D721Med (cell line): ENCODE data around the gene PPP1R1C.
"Not testable (repeated sequence)": the region's sequence is repeated elsewhere in the genome, so short reads cannot be mapped to it uniquely, and the experiment has no call there.

Source experiments
- DNase-seq: peaks from one replicate; pipeline ENCODE4 v3.0.0; 2011; ENCODE audit warnings: low spot score; ENCODE audit not compliant: insufficient read length
- FAIRE-seq: peaks from 2 replicates; lab custom pipeline; 2011; peaks lifted over from hg19 to GRCh38; lab: Jason Lieb, UNC
- TF ChIP-seq, protein P1 (sequence below): IDR thresholded peaks from 2 replicates; pipeline ENCODE4 v1.5.1; 2012; ENCODE audit warnings: mild to moderate bottlenecking, control low read depth; ENCODE audit not compliant: insufficient read depth; ENCODE audit errors: missing control alignments

PPP1R1C gene

DNA sequence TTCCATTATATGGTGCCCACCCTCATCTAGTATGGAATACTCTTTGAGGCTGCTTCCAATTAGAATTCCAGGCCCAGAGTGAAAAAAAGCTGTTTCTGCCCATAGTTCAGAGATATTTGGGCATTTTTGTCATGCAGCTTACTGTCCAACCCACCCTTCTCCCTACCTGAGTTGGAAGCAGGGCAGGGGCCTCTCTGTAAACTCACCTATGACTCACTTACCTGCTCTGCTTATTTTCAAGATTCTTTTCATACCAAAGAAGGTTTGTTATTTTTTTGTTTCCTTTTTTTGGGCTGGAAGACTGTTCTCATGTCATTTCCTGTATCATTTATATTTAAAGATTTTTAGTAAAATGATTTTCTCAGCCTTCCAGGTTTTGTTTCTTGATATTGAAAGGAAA lies 38.4 kb upstream of the PPP1R1C start:
- TF ChIP-seq, protein P1, sequence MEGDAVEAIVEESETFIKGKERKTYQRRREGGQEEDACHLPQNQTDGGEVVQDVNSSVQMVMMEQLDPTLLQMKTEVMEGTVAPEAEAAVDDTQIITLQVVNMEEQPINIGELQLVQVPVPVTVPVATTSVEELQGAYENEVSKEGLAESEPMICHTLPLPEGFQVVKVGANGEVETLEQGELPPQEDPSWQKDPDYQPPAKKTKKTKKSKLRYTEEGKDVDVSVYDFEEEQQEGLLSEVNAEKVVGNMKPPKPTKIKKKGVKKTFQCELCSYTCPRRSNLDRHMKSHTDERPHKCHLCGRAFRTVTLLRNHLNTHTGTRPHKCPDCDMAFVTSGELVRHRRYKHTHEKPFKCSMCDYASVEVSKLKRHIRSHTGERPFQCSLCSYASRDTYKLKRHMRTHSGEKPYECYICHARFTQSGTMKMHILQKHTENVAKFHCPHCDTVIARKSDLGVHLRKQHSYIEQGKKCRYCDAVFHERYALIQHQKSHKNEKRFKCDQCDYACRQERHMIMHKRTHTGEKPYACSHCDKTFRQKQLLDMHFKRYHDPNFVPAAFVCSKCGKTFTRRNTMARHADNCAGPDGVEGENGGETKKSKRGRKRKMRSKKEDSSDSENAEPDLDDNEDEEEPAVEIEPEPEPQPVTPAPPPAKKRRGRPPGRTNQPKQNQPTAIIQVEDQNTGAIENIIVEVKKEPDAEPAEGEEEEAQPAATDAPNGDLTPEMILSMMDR = no peak
- FAIRE-seq (no peak), DNase-seq (no peak)

DNA sequence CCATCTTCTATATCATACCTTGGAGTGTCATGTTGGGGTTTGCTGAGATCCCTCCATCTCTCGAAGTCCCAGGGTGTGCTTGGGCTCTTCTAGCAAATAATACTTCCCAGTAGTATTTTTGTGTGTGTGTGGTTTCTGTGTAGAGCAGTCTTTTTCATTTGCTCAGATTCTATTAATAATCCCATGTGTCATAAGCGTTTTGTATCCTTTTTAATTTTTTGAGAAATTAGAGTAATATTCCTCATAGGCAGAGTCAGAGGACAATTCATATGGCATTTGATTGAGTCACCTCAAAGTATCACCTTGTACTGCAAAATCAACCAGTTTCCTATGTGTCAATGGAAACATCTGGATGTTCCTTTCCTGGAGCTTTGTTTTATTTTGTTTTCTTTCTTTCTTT lies 37.4 kb upstream of the PPP1R1C start:
- no peak for DNase-seq

DNA sequence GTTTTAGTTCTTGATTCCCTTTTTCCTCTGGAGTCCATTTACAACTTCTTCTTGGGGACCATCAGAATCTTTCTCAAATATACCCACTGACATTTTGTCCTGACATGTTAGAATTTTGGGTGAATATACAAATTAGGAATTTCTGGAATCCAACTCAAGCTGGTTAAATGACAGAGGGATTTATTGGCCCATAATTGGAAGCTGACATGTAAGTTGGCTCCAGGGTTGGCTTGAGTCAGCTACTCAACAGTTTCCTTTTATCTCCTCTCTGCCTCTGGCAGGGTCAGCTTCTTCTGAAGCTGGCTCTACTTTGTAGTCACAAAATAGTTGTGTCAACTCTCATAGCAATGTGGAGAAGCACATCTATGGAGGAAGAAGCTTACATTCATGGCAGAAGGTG lies 36.6 kb upstream of the PPP1R1C start:
- TF ChIP-seq, protein P1 = no peak
- DNase-seq (no peak), FAIRE-seq (no peak)

More for the DNA sequence above, 37.4 kb upstream of the PPP1R1C start:
- FAIRE-seq = no peak
- TF ChIP-seq, protein P1 = no peak

DNA sequence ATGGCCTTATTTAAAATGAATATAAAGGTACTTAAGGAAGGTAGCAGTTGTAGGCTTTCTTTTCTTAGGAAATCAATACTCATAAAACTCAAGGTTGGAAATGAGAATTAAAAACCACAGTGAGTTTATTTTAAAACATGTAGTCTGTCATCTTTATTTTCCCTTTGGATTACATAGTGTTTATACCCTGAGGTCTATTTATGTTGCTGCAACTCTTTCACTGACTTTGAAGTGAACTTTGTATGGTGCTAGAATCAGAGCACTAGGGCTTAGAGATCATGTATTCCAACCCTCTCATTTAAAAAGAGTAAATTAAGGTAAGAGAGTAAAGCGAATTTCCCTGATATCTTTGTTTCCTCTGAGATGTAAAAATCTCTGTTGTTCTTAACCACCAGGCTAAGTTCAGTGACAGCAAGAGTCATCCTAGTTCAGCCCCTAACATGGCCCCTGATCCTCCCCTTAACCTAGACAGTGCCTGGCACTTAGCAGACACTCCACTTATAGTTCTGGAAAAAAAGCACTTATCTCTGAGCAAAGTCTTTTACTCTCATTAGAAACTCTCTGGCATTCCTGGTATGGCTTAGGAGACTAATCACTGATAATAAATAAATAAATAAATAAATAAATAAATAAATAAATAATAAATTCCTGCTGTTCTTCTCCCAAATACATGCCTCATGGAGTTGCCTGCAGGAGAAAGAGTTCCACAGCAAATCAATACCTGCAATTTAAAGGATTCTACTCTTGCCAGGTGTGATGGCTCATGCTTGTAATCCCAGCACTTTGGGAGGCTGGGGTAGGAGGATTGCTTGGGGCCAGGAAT lies 33.0 kb upstream of the PPP1R1C start:
- FAIRE-seq (no peak), DNase-seq (no peak)
- TF ChIP-seq, protein P1 = no peak

DNA sequence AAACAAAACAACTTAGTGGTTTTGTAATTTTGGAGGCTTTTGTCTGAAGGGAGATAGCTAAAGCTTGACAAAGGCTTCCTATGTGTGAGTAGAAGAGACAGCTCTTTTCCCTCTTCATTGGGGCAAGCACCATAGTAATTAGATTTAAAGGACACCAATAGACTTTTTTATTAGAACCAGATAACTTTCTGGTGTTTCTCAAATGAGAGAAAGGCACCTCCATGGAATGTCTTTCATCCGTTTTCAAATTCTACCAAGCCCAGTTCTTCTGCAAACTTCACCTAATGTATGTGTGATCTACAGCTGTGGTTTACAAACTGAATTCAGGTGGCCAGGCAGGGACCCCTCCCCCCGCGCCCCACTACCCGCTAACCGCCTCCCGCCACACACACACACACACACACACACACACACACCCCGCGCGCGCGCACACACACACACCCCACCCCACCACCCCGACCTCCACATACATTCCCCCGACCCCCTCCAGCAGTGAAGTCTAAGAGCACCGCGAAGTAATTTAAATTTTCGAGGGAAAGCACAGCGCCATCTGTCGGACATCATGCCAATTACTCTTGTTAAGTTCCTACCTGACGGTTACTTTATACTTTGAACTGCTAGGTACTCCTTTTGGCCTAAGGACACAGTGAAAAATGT lies 31.6 kb upstream of the PPP1R1C start:
- TF ChIP-seq, protein P1 = peak; percentile 70
- FAIRE-seq = peak; percentile 46
- peak; percentile 52 for DNase-seq

DNA sequence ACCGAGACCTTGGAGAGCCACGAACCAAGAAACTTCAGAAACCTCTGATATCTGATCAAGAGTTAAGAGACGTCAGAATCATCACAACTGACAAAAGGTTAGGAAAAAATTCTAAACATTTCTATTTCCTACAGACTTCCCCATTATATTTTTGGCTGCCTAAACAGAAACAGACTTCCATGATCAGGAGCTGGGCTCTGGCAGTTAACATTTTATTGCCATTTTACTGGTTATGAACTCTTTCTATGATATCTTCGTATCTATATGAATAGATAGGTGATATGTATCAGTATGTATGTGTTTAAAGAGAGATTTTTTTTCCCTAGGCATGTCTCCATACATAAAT lies 31.1 kb upstream of the PPP1R1C start:
- no peak for FAIRE-seq
- TF ChIP-seq, protein P1 = no peak
- no peak for DNase-seq

DNA sequence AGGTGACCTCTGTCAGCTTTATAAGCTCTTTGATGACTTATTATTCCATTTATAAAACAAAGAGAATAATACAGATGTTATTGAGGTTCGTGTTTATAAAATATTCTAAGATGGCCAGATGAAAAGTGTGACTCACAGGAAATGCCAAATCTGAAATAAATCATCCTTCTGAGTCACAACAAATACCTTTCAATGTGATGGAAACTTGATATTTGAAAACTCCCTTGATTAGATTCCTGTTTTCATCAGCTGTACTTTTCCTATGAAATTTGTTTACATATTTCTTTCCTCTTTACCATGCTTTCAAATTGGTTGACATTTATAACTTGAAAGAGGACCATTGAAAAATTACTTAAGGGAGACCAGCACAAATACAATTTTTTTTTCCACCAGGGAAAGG lies 30.6 kb upstream of the PPP1R1C start:
- DNase-seq = no peak
- TF ChIP-seq, protein P1 = no peak
- no peak for FAIRE-seq

DNA sequence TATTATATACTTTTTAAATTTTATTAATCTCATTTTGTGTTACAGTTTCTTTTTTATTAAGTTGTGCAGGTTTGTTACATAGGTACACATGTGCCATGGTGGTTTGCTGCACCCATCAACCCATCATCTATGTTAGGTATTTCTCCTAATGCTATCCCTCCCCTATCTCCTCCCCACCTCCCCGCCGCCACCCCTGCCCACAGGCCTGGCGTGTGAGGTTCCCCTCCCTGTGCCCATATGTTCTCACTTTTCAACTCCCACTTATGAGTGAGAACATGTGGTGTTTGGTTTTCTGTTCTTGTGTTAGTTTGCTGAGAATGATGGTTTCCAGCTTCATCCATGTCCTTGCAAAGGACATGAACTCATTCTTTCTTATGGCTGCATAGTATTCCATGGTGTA lies 29.8 kb upstream of the PPP1R1C start:
- FAIRE-seq, DNase-seq: not testable (repeated sequence)
